GM13977 (cell line): ENCODE measurements around the gene UBE2O.

ENCODE experiments used
- DNase-seq: peaks from one replicate; pipeline ENCODE4 v3.0.0; 2012; ENCODE audit warnings: low spot score
- CTCF ChIP-seq: IDR thresholded peaks from 2 replicates; pipeline ENCODE4 v1.5.1; 2012; ENCODE audit warnings: mild to moderate bottlenecking, control low read depth; ENCODE audit not compliant: insufficient read depth; ENCODE audit errors: extremely low read depth, missing control alignments
- in situ Hi-C: fragments of 300-500 bp; cut with MboI; formaldehyde crosslinking; loops from one replicate; pipeline ENCODE4 v1.12.0; 2022; ENCODE audit warnings: low sequenced_read_pairs, low pct_unique_long_range_greater_than_20kb, mixed read lengths, inconsistent platforms; ENCODE audit not compliant: unreplicated experiment

UBE2O gene

GRCh38 chr17:76426853-76427252 lies 26.1 kb downstream of the UBE2O start:
- in situ Hi-C loops: no loop called here
- TF ChIP-seq CTCF: no peak
- no peak for DNase-seq

- no peak for DNase-seq
- no peak for TF ChIP-seq CTCF
- in situ Hi-C loops: no loop called here
Observed at GRCh38 chr17:76422860-76423259, 30.1 kb downstream of the UBE2O start.

- in situ Hi-C loops: no loop called here
Observed at GRCh38 chr17:76422406-76422805, 30.5 kb downstream of the UBE2O start.

GRCh38 chr17:76421044-76421407 lies 31.9 kb downstream of the UBE2O start:
- in situ Hi-C loops: no loop called here
- no peak for TF ChIP-seq CTCF
- DNase-seq: no peak

More at GRCh38 chr17:76422406-76422805, 30.5 kb downstream of the UBE2O start:
- TF ChIP-seq CTCF: no peak
- no peak for DNase-seq

GRCh38 chr17:76420356-76421043 lies 32.5 kb downstream of the UBE2O start:
- no peak for DNase-seq
- in situ Hi-C loops: no loop called here
- no peak for TF ChIP-seq CTCF

- no peak for TF ChIP-seq CTCF
- no peak for DNase-seq
- in situ Hi-C loops: no loop called here
Observed at GRCh38 chr17:76419576-76420260, 33.2 kb downstream of the UBE2O start.
